Body of pancreas (tissue), 4 donors: Measurements from ENCODE around the gene PLA2G12B. TPM values are rescaled to one million over a fixed set of nuclear protein-coding genes. Genes with fewer than 3 reads are reported as not detected.

Experiments
- ATAC-seq: fragments of 150-250 bp; one replicate; pipeline ENCODE4 v1.9.1; 2016
- DNase-seq, 4 donors: peaks; one replicate each; pipeline ENCODE4 v3.0.0-alpha.2; 2019
- H3K27ac ChIP-seq, 4 donors: fragments of 200-600 bp; sonication (generic); 1 replicate in 3 of 4; 2 replicates in 1 of 4; pipeline versions ENCODE4 v1.5.1 to v1.6.1; 2016 to 2019; ENCODE audit warnings: mild to moderate bottlenecking in 1 of 4, mixed read lengths in 1 of 4, moderate library complexity in 1 of 4
- H3K27me3 ChIP-seq, 2 donors: fragments of 200-600 bp; sonication (generic); one replicate each; pipeline ENCODE4 v1.6.0; 2016; ENCODE audit warnings: mild to moderate bottlenecking in 1 of 2
- H3K36me3 ChIP-seq, 2 donors: fragments of 200-600 bp; sonication (generic); replicated peaks in 1 of 2; 2 replicates each; pipeline ENCODE4 v1.5.1; 2016; ENCODE audit warnings: low read depth in 2 of 2; ENCODE audit not compliant: insufficient read depth in 1 of 2
- H3K4me1 ChIP-seq: fragments of 200-600 bp; sonication (generic); one replicate; pipeline ENCODE4 v1.6.0; 2016
- H3K4me3 ChIP-seq, 2 donors: fragments of 200-600 bp; sonication (generic); 1 replicate in 1 of 2; 2 replicates in 1 of 2; pipeline ENCODE4 v1.5.1; 2016 to 2019
- H3K9me3 ChIP-seq, 3 donors: fragments of 200-600 bp; sonication (generic); 1 replicate in 2 of 3; 2 replicates in 1 of 3; pipeline ENCODE4 v1.5.1; 2016
- POLR2A ChIP-seq, 3 donors: fragments of 450-650 bp; IDR thresholded peaks; one replicate each; pipeline ENCODE4 v1.6.1; 2016; ENCODE audit warnings: antibody characterized with exemption in 3 of 3, mild to moderate bottlenecking in 2 of 3
- WGBS, 2 donors: methylation state at CpG; one replicate each; pipeline ENCODE4 v1.1.5; 2017; 5-methylcytosine and 5-hydroxymethylcytosine counted together
- intact Hi-C: fragments of 100-400 bp; cut with DNase I; formaldehyde crosslinking; loops from one replicate; pipeline ENCODE4 v1.15.1; 2023
- total RNA-seq, 2 donors: library from RNA; depleted of rRNA; stranded (reverse); fragments of >200 nt; gene quantifications; one replicate each; pipeline ENCODE4 v1.1.0, GENCODE V29; 2016
- TF ChIP-seq, protein P1 (sequence below), 7 experiments: fragments of 450-650 bp in 4 of 7; fragments of 200-600 bp in 3 of 7; sonication (generic) in 3 of 7; IDR thresholded peaks; one replicate each; pipeline ENCODE4 v1.5.1; 2016 to 2019; ENCODE audit warnings: antibody characterized with exemption in 7 of 7

The PLA2G12B gene
- total RNA-seq, 2 donors from 2014 or later = not detected

DNA sequence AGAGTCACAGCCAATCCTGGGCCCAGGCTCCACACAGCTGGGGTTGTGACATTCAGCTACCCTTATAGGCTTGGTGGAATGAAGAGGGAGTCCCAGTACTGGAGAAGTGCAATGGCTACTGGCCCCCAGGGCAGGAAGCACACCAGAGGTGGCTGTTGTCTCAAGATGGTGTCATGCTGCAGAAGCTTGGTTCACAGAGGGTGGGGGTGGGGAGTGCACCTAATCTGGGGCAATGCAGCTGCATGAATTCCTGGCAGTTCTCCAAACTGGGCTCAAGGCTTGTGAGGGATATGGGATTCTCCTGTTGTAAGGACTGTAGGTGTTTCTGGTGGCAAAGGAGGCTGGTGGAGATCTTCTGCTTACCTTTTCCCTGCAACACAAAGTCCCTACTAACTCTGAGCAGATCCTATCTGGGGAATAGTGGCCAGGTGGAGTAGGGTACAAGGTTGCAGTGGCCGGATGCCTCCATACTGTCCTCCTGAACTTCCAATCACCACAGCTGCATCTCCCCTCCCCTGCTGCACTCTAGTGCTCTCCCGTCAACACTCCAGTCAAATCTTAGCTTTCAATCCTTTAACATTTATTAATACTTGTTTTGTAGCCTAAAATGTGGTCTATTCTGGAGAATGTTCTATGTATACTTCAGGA lies 27.4 kb upstream of the PLA2G12B start:
- intact Hi-C loops = no loop called here
- TF ChIP-seq, protein P1, sequence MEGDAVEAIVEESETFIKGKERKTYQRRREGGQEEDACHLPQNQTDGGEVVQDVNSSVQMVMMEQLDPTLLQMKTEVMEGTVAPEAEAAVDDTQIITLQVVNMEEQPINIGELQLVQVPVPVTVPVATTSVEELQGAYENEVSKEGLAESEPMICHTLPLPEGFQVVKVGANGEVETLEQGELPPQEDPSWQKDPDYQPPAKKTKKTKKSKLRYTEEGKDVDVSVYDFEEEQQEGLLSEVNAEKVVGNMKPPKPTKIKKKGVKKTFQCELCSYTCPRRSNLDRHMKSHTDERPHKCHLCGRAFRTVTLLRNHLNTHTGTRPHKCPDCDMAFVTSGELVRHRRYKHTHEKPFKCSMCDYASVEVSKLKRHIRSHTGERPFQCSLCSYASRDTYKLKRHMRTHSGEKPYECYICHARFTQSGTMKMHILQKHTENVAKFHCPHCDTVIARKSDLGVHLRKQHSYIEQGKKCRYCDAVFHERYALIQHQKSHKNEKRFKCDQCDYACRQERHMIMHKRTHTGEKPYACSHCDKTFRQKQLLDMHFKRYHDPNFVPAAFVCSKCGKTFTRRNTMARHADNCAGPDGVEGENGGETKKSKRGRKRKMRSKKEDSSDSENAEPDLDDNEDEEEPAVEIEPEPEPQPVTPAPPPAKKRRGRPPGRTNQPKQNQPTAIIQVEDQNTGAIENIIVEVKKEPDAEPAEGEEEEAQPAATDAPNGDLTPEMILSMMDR (IDR thresholded peaks at IDR 0.05) = no peak
- TF ChIP-seq POLR2A (IDR thresholded peaks at IDR 0.05) = no peak
- Histone ChIP-seq H3K9me3 (peaks cover 0 to 19% (median 1%) of the 10 kb centered on the region in 3 donors), H3K27ac (no peak overlapping the region), H3K4me1 (no peaks in the 10 kb centered on the region), H3K4me3 (no peak overlapping the region), H3K27me3 (no peaks in the 10 kb centered on the region), H3K36me3 (no peaks in the 10 kb centered on the region)
- DNase-seq = peak in 1 of 4 donors; percentile 16
- WGBS, 2 donors = 86 to 94% methylated on average over 2 of the region's 2 CpGs
- no peak for ATAC-seq

DNA sequence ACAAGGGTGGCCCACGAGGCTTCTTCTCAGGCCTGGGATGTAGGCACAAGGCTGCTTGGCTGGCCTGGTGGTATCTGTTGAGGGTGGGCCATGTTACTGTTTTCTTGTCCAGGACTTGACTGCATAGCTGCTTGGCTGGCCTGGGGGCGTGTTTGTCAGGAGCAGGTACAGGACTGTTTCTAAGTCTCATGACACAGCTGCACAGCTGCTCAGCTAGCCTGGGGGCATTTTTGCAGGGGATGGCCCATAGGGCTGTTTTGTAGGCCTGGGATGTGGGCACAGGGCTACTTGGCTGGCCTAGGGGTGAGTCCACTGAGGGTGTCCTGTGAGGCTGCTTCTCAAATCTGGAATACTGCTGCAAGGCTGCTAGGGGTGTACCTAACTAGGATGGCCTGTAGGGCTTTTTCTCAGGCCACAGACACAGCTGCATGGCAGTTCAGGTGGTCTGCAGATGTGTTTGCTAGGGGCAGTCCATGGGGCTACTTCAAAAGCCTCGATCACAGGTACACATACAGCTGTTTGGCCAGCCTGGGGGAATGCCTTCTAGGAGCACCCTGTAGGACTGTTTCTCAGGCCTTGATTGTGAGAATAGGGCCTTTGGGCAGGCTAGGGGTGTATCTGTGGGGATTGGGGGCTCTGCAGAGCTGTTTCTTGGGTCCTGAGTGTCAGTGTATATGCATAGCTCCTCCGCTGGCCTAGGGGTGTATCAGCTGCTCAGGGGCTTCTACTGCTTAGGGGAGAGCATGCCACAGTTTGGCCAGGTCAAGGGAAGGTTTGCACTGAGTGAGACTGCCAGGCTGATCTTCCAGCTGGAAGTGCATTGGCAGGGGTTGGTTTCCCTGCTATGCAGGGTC lies 26.6 kb upstream of the PLA2G12B start:
- intact Hi-C loops = no loop called here
- Histone ChIP-seq H3K4me3 (no peak overlapping the region), H3K9me3 (peaks cover 0 to 21% (median 3%) of the 10 kb centered on the region in 3 donors), H3K36me3 (no peaks in the 10 kb centered on the region), H3K27ac (no peak overlapping the region), H3K4me1 (no peaks in the 10 kb centered on the region), H3K27me3 (no peaks in the 10 kb centered on the region)
- ATAC-seq (no peak), DNase-seq (no peak)
- TF ChIP-seq, protein P1 (IDR thresholded peaks at IDR 0.05) = no peak
- no peak for TF ChIP-seq POLR2A (IDR thresholded peaks at IDR 0.05)
- WGBS, 2 donors = 84 to 93% methylated on average over 2 to 4 of the region's 4 CpGs

DNA sequence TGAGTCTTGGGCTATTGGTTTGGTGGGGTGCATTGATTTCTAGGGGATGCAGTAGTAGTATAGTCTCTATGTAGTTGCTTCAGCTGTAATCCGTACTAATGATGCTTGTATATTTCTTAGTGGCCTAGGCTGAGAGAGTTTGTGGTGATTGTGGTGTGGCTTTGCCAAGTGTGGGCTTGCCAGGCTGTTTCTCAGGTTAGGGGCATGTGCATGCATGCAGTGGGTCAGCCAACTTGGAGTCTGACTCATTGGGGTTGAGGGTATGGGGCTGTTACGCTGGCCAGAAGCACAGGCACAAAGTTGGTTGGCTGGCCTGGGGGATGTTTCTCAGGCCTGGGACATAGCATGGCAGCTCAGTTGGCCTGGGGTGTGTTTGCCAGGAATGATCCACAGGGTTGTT lies 25.7 kb upstream of the PLA2G12B start:
- ATAC-seq = no peak
- 91 to 100% methylated on average over 1 to 2 of the region's 2 CpGs for WGBS, 2 donors
- peaks cover 0 to 30% (median 3%) of the 10 kb centered on the region in 3 donors for H3K9me3 ChIP-seq

DNA sequence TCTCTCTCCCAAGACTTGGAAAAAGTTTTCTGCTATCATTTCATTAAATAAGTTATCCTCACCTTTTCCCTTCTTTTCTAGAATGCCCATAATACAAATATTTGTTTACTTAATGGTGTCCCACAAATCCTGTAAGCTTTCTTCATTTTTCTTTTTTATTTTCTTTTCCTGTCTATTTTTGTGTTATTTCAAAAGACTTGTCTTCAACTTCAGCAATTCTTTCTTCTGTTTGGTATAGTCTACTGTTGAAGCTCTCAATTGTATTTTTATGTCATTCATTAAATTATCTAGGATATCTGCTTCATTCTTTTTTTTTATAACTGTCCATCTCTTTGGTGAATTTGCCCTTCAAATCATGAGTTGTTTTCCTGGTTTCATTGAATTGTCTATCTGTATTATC lies 25.1 kb upstream of the PLA2G12B start:
- TF ChIP-seq, protein P1 (IDR thresholded peaks at IDR 0.05) = no peak
- TF ChIP-seq POLR2A (IDR thresholded peaks at IDR 0.05) = no peak
- no peak overlapping the region for H3K4me3 ChIP-seq
- H3K27ac ChIP-seq = no peak overlapping the region
- no peak for DNase-seq
- H3K27me3 ChIP-seq = no peaks in the 10 kb centered on the region
- H3K36me3 ChIP-seq = no peaks in the 10 kb centered on the region
- intact Hi-C loops = no loop called here
- no peaks in the 10 kb centered on the region for H3K4me1 ChIP-seq
- peaks cover 0 to 30% (median 3%) of the 10 kb centered on the region in 3 donors for H3K9me3 ChIP-seq
- ATAC-seq = no peak

More for the DNA sequence above, 25.7 kb upstream of the PLA2G12B start:
- TF ChIP-seq, protein P1 (IDR thresholded peaks at IDR 0.05) = no peak
- TF ChIP-seq POLR2A (IDR thresholded peaks at IDR 0.05) = no peak
- H3K4me1 ChIP-seq = no peaks in the 10 kb centered on the region
- H3K36me3 ChIP-seq = no peaks in the 10 kb centered on the region
- DNase-seq = no peak
- intact Hi-C loops = no loop called here
- H3K4me3 ChIP-seq = no peak overlapping the region
- no peaks in the 10 kb centered on the region for H3K27me3 ChIP-seq
- no peak overlapping the region for H3K27ac ChIP-seq
